H9 (cell line): Measurements from ENCODE around the gene CLEC16A. TPM values are rescaled to one million over a fixed set of nuclear protein-coding genes. Genes with fewer than 3 reads are reported as not detected.

ENCODE experiments used
- DNase-seq: peaks from one replicate; pipeline ENCODE4 v3.0.0-alpha.2; 2017
- H2AFZ ChIP-seq: one replicate; pipeline ENCODE4 v1.6.1; 2013; ENCODE audit warnings: mild to moderate bottlenecking, low read length, control low read depth, moderate library complexity
- H2AK5ac ChIP-seq: 2 replicates; pipeline ENCODE4 v1.6.1; 2013; ENCODE audit warnings: low read length, control low read depth, mixed read lengths; ENCODE audit not compliant: insufficient read length
- H2BK120ac ChIP-seq: one replicate; pipeline ENCODE4 v1.6.1; 2013; ENCODE audit warnings: low read depth, mild to moderate bottlenecking, low read length, control low read depth, inconsistent platforms; ENCODE audit not compliant: poor library complexity, severe bottlenecking
- H2BK12ac ChIP-seq: 2 replicates; pipeline ENCODE4 v1.6.1; 2013; ENCODE audit warnings: low read length, control low read depth, mixed read lengths, low read depth; ENCODE audit not compliant: insufficient read length
- H2BK15ac ChIP-seq: 2 replicates; pipeline ENCODE4 v1.6.1; 2013; ENCODE audit warnings: low read depth, low read length, control low read depth
- H2BK20ac ChIP-seq: one replicate; pipeline ENCODE4 v1.6.1; 2013; ENCODE audit warnings: low read depth, mild to moderate bottlenecking, low read length, control low read depth, inconsistent platforms; ENCODE audit not compliant: poor library complexity, severe bottlenecking
- H2BK5ac ChIP-seq: 2 replicates; pipeline ENCODE4 v1.6.1; 2013; ENCODE audit warnings: low read length, control low read depth, mixed read lengths; ENCODE audit not compliant: insufficient read length
- H3K14ac ChIP-seq: 2 replicates; pipeline ENCODE4 v1.6.1; 2013; ENCODE audit warnings: low read length, control low read depth; ENCODE audit not compliant: insufficient read depth
- H3K18ac ChIP-seq: 2 replicates; pipeline ENCODE4 v1.6.1; 2013; ENCODE audit warnings: low read depth, mild to moderate bottlenecking, mixed read lengths, low read length, control low read depth; ENCODE audit not compliant: insufficient read length
- H3K23ac ChIP-seq: 2 replicates; pipeline ENCODE4 v1.6.1; 2013; ENCODE audit warnings: low read length, control low read depth, mixed read lengths, low read depth; ENCODE audit not compliant: insufficient read length
- H3K23me2 ChIP-seq: 2 replicates; pipeline ENCODE4 v1.6.1; 2013; ENCODE audit warnings: low read depth, mild to moderate bottlenecking, mixed read lengths, low read length, control low read depth; ENCODE audit not compliant: insufficient read length, poor library complexity, severe bottlenecking
- H3K27ac ChIP-seq: 2 replicates; pipeline ENCODE4 v1.5.1; 2013; ENCODE audit warnings: low read length, control low read depth, mixed read lengths, low read depth; ENCODE audit not compliant: insufficient read length
- H3K27me3 ChIP-seq: 2 replicates; pipeline ENCODE4 v1.6.1; 2013; ENCODE audit warnings: low read length, control low read depth, inconsistent platforms; ENCODE audit not compliant: insufficient read depth
- H3K4ac ChIP-seq: 2 replicates; pipeline ENCODE4 v1.6.1; 2013; ENCODE audit warnings: low read depth, mild to moderate bottlenecking, control low read depth, inconsistent platforms, low read length, moderate library complexity
- H3K4me1 ChIP-seq: 2 replicates; pipeline ENCODE4 v1.6.1; 2013; ENCODE audit warnings: low read length, control low read depth, inconsistent platforms; ENCODE audit not compliant: insufficient read depth
- H3K4me2 ChIP-seq: 2 replicates; pipeline ENCODE4 v1.6.1; 2013; ENCODE audit warnings: low read length, control low read depth, mixed read lengths; ENCODE audit not compliant: insufficient read length, insufficient read depth
- H3K56ac ChIP-seq: 2 replicates; pipeline ENCODE4 v1.6.1; 2013; ENCODE audit warnings: low read depth, mild to moderate bottlenecking, mixed read lengths, low read length, control low read depth; ENCODE audit not compliant: insufficient read length
- H3K79me1 ChIP-seq: 2 replicates; pipeline ENCODE4 v1.6.1; 2013; ENCODE audit warnings: low read depth, mild to moderate bottlenecking, moderate library complexity, low read length, control low read depth, inconsistent platforms; ENCODE audit not compliant: insufficient read depth, poor library complexity, severe bottlenecking
- H3K79me2 ChIP-seq: 2 replicates; pipeline ENCODE4 v1.6.1; 2013; ENCODE audit warnings: low read length, control low read depth, inconsistent platforms; ENCODE audit not compliant: insufficient read depth
- H3K9ac ChIP-seq: 2 replicates; pipeline ENCODE4 v1.6.1; 2013; ENCODE audit warnings: low read length, control low read depth, mixed read lengths; ENCODE audit not compliant: insufficient read length; ENCODE audit errors: extremely low read depth
- H3K9me3 ChIP-seq: one replicate; pipeline ENCODE4 v1.6.1; 2013; ENCODE audit warnings: low read depth, low read length, inconsistent platforms; ENCODE audit not compliant: control insufficient read depth
- H3T11ph ChIP-seq: one replicate; pipeline ENCODE4 v1.6.1; 2013; ENCODE audit warnings: mild to moderate bottlenecking, low read length, control low read depth, inconsistent platforms
- H4K20me1 ChIP-seq: one replicate; pipeline ENCODE4 v1.6.1; 2013; ENCODE audit not compliant: control insufficient read depth, insufficient read length, insufficient read depth
- H4K5ac ChIP-seq: 2 replicates; pipeline ENCODE4 v1.6.1; 2013; ENCODE audit warnings: low read depth, mild to moderate bottlenecking, mixed read lengths, low read length, control low read depth; ENCODE audit not compliant: insufficient read length
- H4K8ac ChIP-seq: replicated peaks from 2 replicates; pipeline ENCODE4 v1.6.1; 2013; ENCODE audit warnings: low read length, control low read depth, mixed read lengths, low read depth; ENCODE audit not compliant: insufficient read length
- H4K91ac ChIP-seq: 2 replicates; pipeline ENCODE4 v1.6.1; 2013; ENCODE audit warnings: low read depth, mild to moderate bottlenecking, moderate library complexity, mixed read lengths, low read length, control low read depth; ENCODE audit not compliant: insufficient read length
- H3K27ac Mint-ChIP-seq, 3 experiments: 2 replicates in 2 of 3; 3 replicates in 1 of 3; pipeline ENCODE4 v1.8.0; 2020 to 2021; ENCODE audit warnings: mixed read lengths in 3 of 3, mild to moderate bottlenecking in 1 of 3, moderate library complexity in 1 of 3
- H3K27me3 Mint-ChIP-seq: 2 replicates; pipeline ENCODE4 v1.8.0; 2021; ENCODE audit warnings: low read depth, mild to moderate bottlenecking, moderate library complexity, mixed read lengths
- H3K36me3 Mint-ChIP-seq, 3 experiments: 2 replicates in 2 of 3; 3 replicates in 1 of 3; pipeline ENCODE4 v1.8.0; 2020 to 2021; ENCODE audit warnings: low read depth in 3 of 3, mixed read lengths in 3 of 3; ENCODE audit not compliant: insufficient read depth in 1 of 3
- H3K4me1 Mint-ChIP-seq, 2 experiments: 2 replicates each; pipeline ENCODE4 v1.8.0; 2020; ENCODE audit warnings: mixed read lengths in 2 of 2
- H3K4me3 Mint-ChIP-seq, 2 experiments: 2 replicates in 1 of 2; 3 replicates in 1 of 2; pipeline ENCODE4 v1.8.0; 2020 to 2021; ENCODE audit warnings: mild to moderate bottlenecking in 2 of 2, mixed read lengths in 2 of 2, moderate library complexity in 1 of 2
- H3K9me3 Mint-ChIP-seq, 2 experiments: 2 replicates in 1 of 2; 3 replicates in 1 of 2; pipeline ENCODE4 v1.8.0; 2020; ENCODE audit warnings: mild to moderate bottlenecking in 2 of 2, mixed read lengths in 2 of 2, moderate library complexity in 1 of 2
- WGBS: extraction: QIAGEN DNeasy Blood & Tissue Kit; methylation state at CpG from one replicate; pipeline ENCODE4 v1.1.7; 2013; ENCODE audit warnings: missing lambda C conversion rate, low lambda C conversion rate, mixed read lengths; ENCODE audit not compliant: insufficient read length; ENCODE audit errors: extremely low coverage; 5-methylcytosine and 5-hydroxymethylcytosine counted together
- total RNA-seq: library from RNA; stranded (reverse); gene quantifications from 2 replicates; pipeline ENCODE4 v1.2.1, GENCODE V29; 2021
- TF ChIP-seq, protein P1 (sequence below): fragments of 200-600 bp; sonication (generic); conservative IDR thresholded peaks from 3 replicates; pipeline ENCODE4 v1.8.0; 2021; ENCODE audit warnings: antibody characterized with exemption, mild to moderate bottlenecking

CLEC16A gene
- total RNA-seq, 1 experiment from 2014 or later, result 15.2 TPM

- Histone ChIP-seq H3K23me2 (no peaks in the 10 kb centered on the region), H2BK20ac (no peak overlapping the region), H3K79me2 (no peaks in the 10 kb centered on the region), H3T11ph (no peak overlapping the region), H3K9me3 (no peaks in the 10 kb centered on the region), H2BK5ac (no peak overlapping the region), H2AFZ (no peak overlapping the region), H3K9ac (no peak overlapping the region), H2BK12ac (no peak overlapping the region), H3K4ac (no peak overlapping the region), H3K4me2 (no peak overlapping the region), H3K79me1 (no peaks in the 10 kb centered on the region), H4K8ac (no peak overlapping the region), H4K91ac (no peak overlapping the region), H3K18ac (no peak overlapping the region), H3K4me1 (no peaks in the 10 kb centered on the region; the same call in 1 of the 2 replicates), H3K56ac (no peak overlapping the region), H4K5ac (no peak overlapping the region), H3K23ac (no peak overlapping the region), H2BK15ac (no peak overlapping the region), H2BK120ac (no peak overlapping the region), H2AK5ac (no peak overlapping the region), H3K27ac (no peak overlapping the region), H4K20me1 (no peaks in the 10 kb centered on the region), H3K14ac (no peak overlapping the region), H3K27me3 (no peaks in the 10 kb centered on the region)
- H3K36me3 Mint-ChIP-seq, result no peaks in the 10 kb centered on the region
- no peak overlapping the region for H3K4me3 Mint-ChIP-seq
- H3K4me1 Mint-ChIP-seq, result peaks cover 12 to 19% of the 10 kb centered on the region in 2 experiments
- H3K27me3 Mint-ChIP-seq, result no peaks in the 10 kb centered on the region; the same call in 1 of the 2 replicates
- H3K9me3 Mint-ChIP-seq, result no peaks in the 10 kb centered on the region
- no peak for DNase-seq
- H3K27ac Mint-ChIP-seq, result no peak overlapping the region
- TF ChIP-seq, protein P1, sequence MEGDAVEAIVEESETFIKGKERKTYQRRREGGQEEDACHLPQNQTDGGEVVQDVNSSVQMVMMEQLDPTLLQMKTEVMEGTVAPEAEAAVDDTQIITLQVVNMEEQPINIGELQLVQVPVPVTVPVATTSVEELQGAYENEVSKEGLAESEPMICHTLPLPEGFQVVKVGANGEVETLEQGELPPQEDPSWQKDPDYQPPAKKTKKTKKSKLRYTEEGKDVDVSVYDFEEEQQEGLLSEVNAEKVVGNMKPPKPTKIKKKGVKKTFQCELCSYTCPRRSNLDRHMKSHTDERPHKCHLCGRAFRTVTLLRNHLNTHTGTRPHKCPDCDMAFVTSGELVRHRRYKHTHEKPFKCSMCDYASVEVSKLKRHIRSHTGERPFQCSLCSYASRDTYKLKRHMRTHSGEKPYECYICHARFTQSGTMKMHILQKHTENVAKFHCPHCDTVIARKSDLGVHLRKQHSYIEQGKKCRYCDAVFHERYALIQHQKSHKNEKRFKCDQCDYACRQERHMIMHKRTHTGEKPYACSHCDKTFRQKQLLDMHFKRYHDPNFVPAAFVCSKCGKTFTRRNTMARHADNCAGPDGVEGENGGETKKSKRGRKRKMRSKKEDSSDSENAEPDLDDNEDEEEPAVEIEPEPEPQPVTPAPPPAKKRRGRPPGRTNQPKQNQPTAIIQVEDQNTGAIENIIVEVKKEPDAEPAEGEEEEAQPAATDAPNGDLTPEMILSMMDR, result no peak
- WGBS, result no CpG with 5 or more reads among the region's 4 CpGs
These were observed 130.8 kb downstream of the CLEC16A start for GRCh38 chr16:11075163-11075562.
